ENCODE results near the gene SLC3A2. TPM values are rescaled to one million over a fixed set of nuclear protein-coding genes. Genes with fewer than 3 reads are reported as not detected.
"Not testable (repeated sequence)": the region's sequence is repeated elsewhere in the genome, so short reads cannot be mapped to it uniquely, and the experiment has no call there.

SLC3A2 gene
- total RNA-seq, 1 experiment from 2014 or later: 207 TPM

DNA sequence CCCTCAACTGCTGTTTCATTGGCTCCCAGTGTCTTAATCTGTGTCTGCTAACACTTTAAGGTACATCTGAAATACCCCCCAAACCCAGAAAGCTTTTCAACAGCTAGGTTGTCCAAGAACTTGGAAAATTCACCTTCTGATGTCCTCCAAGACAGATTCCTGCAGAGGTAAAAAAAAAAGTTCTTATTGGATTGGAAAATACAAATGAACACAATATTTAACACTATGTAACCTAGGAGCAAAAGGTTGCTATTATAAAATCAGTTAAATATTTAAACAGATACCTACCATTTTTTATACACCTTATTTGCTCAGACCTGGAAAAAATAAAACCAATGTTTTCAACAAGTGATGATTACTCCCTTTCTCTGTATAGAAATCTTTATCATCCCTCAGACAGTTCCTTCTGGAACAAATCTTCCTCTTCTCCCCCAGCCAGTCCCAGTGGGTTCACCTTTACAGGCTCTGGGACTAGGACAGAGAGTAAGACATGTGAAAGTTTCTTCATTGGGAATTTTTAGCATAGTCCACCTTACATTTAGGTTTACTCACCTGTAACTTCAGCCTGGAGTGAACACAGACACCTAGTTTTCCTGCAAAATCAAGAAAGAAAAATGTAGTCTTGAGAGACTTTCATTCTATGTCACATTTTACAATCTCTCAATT is 28.0 kb upstream of the SLC3A2 start:
- DNase-seq (ENCODE audit: low spot score): no peak

DNA sequence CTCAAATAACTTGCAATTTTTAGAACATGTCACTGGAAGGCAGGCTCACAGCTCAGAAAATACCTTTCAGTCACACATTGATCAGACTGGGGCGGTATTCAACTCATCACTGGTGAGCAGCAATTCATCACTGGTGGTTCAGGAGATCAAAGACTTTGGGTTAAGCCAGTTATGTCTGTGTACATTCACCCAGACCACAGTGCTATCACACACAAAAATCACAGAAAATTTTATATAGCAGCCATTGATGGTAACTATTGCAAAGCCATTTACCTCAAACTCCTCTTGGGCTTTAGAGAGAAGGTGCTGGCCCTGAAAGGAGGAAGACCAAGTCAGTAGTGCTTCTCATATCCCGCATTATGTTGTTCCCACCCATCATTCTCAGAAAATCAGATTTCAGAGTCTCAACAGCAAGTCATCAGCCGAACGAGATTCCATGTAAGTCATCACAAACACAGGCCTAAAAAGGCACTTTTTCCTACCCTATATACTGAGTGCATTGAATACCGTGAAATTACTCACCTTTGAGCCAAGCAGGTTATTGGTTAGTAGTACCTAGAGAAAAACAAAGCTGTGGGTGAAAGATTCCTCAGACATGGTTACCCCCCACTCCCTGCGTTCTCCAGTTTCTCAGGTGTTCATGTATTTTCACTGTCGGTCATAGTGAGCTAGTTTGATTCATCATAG is 27.3 kb upstream of the SLC3A2 start:
- DNase-seq (ENCODE audit: low spot score): no peak

DNA sequence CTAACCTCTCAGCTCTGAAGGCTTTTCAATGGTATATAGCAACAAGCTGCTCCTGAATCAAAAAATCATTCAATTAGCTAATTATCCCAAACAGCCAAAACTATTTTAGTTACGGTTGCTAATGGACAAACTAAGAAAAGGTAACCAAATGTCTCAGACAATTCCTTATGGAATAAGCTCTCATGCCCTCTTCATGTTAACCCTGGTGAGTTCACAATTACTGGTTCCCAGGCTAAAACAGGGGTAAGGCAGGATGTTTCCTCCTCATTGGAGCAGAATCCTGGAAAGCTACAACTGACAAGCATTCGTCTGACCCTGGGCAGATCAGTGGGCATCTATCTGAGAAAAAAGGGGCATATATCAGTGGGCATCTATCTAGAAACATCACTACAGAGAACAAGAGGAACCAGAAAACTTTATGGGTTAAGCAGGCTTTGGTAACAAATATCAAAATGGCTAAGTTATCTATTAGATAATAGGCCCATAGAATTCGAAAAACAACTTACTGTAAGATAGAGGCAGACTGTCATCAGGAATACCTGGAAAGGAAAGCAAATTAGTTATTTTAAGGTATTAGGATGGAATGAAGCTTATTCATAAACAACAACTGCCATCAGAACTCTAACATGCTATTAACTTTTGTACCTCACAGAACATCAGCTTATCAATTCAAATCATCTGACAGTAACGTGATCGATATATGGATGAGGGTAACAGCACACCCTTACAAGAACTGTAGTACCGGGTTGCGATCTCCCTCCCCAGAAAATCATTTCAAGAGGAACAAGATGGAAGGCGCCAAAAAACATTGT is 26.5 kb upstream of the SLC3A2 start:
- no peak for DNase-seq (ENCODE audit: low spot score)

DNA sequence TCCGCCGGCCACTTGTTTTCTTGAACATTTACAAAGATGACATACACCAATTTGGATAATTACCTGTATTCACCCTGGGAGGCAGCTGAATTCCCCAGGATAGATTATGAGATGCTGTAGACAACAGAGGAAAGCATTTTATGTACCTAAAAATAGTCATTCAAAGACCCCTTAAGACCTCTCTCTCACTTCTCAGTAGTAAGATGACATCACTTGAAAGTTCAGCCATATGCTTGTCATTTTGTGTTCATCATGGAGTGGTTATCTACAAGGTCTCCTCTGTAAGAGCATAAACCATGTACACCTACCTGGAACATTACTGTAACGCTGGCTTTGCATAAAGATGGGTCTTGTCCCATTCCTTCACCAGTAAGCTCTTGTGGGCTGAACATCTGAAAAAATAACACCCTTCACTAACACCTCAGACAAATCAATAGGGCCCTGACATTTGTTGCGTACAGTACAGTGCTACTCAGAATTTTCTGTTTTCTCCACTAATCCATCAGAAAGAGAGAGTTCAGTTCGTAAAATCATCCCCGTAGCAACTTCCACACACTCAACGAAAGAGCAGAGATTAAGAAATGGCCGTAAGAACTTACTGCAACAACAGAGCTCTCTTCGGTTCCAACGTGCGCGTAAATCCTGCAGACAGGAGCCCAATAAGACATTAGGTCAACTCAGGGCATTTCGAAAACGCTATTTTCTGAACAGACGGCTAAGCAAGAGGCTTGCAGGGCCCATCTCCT is 25.7 kb upstream of the SLC3A2 start:
- no peak for DNase-seq (ENCODE audit: low spot score)

DNA sequence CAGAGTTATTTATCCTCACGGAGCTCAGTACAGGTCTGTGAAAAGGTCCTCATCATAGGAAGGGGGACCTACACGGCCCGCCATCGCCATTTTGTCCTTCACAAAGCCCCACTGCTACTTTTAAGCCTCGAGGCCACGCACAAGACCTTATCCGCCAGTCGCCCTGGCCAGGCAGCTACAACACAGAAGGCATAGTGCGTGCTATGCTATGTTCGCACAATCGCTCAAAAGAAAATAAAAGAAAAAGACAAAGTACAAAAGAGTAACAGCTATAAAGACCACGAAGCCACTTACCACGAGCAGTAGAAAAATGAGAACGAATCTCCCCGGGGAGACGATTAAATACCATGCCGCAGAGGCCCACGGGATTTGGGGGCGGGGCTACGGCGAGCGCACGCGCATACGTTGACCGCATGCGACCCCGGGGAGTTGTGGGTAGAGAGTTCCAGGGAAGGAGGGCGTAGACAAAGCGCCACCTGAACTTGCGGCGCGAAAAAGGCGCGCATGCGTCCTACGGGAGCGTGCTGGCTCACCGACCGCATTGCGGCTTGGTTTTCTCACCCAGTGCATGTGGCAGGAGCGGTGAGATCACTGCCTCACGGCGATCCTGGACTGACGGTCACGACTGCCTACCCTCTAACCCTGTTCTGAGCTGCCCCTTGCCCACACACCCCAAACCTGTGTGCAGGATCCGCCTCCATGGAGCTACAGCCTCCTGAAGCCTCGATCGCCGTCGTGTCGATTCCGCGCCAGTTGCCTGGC is 24.9 kb upstream of the SLC3A2 start:
- DNase-seq (ENCODE audit: low spot score): peak; percentile 96

DNA sequence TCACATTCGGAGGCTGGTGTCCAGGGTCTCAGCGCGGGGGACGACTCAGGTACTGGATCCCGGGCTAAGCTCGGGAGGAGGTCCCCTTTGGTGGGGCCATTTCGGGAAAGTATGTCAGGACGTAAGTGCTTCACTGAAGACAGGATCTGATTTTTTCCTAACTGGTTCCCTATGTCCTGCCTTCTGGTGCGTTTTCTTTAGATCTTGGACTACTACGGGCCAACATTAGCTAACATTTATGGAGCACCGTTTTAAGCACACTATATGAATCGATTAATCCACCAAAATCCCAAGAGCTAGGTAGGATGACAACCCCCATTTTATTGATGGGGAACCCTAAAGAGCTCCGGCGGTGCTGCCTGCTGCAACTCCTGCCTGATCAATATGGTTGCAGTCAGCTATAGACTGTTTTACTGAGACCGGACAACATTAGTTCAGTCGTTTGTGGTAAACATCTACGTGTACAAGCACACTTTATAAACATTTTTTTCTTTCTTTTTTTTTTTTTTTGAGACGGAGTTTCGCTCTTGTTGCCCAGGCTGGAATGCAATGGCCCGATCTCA is 24.3 kb upstream of the SLC3A2 start:
- DNase-seq (ENCODE audit: low spot score): no peak

DNA sequence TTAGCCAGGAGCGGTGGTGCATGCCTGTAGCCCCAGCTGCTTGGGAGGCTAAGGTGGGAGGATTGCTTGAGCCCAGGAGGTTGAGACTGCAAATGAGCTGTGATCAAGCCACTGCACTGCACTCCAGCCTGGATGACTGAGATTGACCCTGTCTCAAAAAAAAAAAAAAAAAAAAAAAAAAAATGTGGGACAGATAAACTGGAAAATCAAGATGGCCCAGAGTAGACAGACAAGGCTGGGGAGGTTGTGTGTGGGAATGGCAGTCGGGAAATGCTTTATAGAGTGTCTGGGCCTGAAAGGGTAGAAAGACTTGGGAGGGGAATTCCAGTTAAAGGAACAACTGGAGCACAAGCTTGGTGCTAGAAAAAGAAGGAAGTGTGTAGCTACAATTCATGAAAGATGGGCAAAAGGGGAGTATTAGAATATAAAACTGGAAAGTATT is 23.1 kb upstream of the SLC3A2 start:
- no peak for DNase-seq (ENCODE audit: low spot score)

DNA sequence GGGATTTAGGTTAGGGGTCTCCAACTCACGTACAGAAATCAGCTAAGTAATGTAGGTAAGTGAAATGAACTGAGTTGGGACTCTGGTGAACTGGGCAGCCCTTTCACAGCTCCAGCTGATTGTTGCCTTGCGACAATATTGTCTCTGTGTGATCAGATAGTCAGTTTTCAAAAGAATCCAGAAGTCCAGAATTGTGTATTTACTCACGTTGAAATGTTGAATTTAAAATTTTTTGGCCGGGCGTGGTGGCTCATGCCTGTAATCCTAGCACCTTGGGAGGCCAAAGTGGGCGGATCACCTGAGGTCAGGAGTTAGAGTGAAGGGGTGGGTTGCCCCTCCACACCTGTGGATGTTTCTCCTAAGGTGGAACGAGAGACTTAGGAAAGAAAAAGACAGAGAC is 22.5 kb upstream of the SLC3A2 start:
- no peak for DNase-seq (ENCODE audit: low spot score)

DNA sequence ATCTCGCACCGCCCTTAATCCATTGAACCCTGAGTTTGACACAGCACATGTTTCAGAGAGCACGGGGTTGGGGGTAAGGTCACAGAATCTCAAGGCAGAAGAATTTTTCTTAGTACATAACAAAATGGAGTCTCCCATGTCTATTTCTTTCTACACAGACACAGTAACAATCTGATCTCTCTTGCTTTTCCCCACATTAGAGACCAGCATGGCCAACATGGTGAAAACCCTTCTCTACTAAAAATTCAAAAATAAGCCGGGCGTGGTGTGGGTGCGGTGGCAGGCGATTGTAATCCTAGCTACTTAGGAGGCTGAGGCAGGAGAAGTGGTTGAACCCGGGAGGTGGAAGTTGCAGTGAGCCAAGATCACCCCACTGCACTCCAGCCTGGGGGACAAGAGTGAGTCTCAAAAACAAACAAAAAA is 21.4 kb upstream of the SLC3A2 start:
- DNase-seq (ENCODE audit: low spot score): not testable (repeated sequence)

DNA sequence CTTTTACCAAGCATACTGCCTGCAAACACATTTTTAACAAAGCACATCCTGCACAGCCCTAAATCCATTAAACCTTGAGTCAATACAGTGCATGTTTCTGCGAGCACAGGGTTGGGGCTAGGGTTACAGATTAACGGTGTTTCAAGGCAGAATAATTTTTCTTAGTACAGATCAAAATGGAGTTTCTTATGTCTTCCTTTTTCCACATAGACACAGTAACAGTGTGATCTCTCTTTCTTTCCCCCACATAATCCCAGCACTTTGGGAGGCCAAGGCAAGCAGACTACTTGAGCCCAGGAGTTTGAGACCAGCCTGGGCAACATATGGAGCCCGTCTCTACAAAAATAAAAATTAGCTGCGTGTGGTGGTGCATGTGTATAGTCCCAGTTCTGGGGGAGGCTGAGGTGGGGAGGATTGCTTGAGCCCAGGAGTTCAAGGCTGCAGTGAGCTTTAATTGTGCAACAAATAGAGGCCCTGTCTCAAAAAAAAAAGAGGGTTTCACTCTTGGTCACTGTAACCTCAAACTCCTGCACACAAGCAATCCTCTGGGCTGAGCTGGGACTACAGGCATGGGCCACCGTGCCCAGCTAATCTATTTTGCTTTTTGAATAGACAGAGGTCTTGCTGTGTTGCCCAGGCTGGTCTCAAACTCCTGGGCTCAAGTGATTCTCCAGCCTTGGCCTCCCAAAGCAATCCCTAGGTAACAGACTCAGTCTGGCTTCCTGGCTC is 19.7 kb upstream of the SLC3A2 start:
- no peak for DNase-seq (ENCODE audit: low spot score)

DNA sequence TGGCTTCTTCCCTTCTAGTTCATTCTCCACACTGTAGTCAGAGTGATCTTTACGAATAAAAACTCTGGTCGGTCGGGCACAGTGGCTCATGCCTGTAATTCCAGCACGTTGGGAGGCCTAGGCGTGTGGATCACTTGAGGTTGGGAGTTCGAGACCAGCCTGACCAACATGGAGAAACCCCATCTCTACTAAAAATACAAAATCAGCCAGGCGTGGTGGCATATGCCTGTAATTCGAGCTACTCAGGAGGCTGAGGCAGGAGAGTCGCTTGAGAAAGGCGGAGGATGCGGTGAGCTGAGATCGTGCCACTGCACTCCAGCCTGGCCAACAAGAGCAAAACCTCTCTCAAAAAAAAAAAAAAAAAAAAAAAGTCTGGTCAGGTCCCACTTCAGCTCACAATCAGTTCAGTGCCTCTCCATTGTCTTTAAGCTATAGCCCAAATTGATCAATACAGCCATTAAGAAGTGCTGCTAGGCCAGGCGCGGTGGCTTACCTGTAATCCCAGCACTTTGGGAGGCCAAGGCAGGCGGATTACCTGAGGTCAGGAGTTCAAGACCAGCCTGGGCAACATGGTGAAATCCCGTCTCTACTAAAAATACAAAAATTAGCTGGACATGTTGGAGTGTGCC is 19.0 kb upstream of the SLC3A2 start:
- not testable (repeated sequence) for DNase-seq (ENCODE audit: low spot score)

DNA sequence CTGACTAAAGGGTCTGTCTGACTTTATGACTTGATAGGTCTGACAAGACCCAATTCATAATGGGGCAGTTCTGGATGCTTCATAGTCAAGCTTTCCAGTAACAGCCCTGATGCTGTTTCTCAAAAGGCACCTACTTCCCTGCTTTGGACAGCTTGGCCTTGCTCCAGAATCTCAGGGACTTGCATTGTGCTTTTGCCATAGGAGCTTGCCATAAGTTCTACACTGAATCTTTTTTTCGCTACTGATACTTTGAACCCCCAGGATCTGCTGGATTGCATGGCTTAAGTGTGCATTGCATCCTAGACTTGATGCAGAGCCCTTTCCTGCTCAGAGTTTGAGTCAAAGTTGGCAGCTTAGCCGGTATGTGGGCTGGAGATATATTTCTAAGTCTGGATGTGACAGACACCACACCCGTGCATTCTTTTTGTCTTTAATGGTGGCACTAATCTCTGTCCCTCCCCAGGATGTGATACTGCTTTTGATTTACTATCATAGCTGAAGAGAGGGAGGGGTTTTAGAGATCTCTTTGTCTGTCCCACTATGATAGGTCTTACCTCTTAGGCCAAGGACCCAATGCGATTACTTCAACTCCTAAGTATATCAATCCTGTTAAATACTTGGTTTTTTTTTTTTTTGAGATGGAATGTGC is 16.9 kb upstream of the SLC3A2 start:
- DNase-seq (ENCODE audit: low spot score): peak; percentile 42

DNA sequence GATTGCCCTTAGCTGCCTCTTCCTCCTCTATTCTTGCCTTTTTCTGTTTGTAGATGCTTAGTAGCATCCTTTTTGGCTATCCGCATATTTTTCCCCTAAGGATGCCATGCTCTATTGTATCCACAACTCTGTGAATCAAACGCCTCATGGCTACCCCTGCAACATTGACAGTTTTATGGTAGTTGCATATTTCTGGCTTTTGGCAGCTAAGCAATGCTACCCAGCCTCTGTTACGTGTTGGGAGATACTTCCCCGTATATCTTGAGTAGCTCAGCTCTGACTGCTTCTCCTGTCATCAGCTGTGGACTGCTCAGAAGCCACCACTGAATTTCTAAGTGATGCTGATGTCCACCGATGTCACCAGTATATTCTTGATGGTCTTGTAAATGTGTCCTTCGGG is 15.1 kb upstream of the SLC3A2 start:
- no peak for DNase-seq (ENCODE audit: low spot score)

DNA sequence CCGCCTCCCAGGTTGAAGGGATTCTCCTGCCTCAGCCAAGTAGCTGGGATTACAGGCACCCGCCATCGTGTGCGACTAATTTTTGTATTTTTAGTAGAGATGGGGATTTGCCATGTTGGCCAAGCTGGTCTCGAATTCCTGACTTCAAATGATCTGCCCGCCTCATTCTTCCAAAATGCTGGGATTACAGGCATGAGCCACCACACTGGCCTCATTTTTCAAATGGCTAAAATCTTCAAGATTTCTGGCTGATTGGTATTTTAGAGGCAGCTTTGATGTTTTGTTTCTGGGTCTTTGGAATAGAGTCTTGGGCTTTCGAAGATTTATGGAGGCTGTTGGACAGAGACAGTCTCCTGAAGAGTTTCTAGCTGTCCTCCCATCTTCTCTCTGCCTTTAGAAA is 5.8 kb upstream of the SLC3A2 start:
- no peak for DNase-seq (ENCODE audit: low spot score)

DNA sequence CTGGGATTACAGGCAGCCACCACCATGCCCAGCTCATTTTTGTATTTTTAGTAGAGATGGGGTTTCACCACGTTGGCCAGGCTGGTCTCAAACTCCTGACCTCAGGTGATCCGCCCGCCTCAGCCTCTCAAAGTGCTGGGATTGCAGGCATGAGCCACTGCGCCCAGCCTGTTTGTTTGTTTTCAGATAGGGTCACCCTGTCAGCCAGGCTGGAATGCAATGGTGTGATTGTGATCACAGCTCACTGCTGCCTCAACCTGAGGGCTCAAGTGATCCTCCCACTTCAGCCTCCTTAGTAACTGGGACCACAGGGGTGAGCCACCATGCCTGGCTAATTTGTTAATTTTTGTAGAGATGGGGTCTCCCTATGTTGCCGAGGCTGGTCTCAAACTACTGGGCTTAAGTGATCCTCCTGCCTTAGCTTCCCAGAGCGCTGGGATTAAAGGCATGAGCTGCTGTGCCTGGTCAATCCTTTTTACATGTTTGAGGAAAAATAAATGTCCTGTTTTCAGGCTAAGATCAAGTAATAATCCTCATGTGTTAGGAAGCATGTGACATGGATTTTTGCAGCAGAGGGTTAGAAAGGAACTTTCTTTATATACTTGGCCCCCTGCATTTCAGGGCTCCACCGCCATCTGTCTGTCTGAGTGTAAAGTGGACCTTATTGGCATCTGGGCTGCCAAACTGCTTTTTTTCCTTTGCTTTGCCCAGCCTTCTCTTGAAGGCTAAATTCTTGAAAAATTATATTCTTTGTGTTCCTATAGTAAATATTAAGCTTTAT is 4.8 kb upstream of the SLC3A2 start:
- no peak for DNase-seq (ENCODE audit: low spot score)

DNA sequence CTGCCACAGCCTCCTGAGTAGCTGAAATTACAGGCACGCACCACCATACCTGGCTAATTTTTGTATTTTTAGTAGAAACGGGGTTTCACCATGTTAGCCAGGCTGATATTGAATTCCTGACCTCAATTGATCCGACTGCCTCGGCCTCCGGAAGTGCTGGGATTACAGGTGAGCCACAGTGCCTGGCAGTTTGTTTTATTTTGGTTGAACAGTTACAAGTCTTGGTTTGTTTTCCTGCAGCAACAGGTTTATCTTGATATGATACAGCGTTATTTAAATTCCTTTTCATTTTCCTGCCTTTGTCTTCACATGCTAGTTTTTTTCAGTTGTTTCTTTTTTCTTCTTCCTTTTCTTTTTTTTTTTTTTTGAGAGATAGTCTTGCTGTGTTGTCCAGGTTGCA is 4.0 kb upstream of the SLC3A2 start:
- no peak for DNase-seq (ENCODE audit: low spot score)

DNA sequence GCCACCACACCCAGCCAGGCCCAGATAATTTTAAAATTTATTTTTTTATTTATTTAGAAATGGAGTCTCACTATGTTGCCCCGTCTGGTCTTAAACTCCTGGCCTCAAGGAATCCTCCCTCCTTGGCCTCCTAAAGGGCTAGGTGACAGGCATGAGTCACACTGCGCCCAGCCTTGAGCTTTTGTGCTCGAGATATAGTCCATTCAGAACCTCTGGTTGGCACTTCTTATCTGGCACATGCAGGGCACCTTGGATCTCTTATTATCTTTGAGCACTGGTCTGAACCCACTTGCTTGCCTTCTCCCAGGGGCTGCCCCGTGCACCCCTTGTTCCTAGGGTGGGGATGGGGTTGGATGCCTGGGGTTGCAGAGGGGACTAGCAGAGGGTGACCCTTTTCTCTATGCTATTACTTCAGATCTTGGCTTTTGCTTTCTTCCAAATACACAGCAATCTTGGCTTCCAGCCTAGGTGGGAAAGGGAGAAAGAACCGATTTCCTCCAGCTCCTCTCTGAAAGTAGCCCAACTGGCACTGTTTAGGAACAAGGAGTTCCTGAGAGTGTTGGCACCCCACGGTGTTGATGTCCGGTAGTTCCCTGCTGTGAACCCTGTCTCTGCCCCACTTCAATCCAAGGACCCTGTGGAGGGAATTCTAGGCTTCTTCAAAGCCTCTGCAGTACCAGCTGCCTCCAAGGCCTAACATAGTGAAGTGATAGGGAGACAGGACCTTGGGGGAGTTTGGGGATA is 1.3 kb upstream of the SLC3A2 start:
- no peak for DNase-seq (ENCODE audit: low spot score)
